Astrocyte (in vitro differentiated cells and primary cell): ENCODE results near the gene SART3. TPM values are rescaled to one million over a fixed set of nuclear protein-coding genes. Genes with fewer than 3 reads are reported as not detected.

Experiments used
- DNase-seq: peaks from one replicate; pipeline ENCODE4 v3.0.0-alpha.2; 2010; ENCODE audit warnings: low read depth
- FAIRE-seq: peaks from 2 replicates; lab custom pipeline; 2011; peaks lifted over from hg19 to GRCh38; lab: Jason Lieb, UNC
- H2AFZ ChIP-seq: 2 replicates; pipeline ENCODE4 v1.6.0; 2012; ENCODE audit warnings: low read depth, low read length, inconsistent platforms
- H3K27ac ChIP-seq: 2 replicates; pipeline ENCODE4 v1.5.1; 2011; ENCODE audit warnings: low read depth, low read length, inconsistent platforms
- H3K27me3 ChIP-seq: 2 replicates; pipeline ENCODE4 v1.6.0; 2011; ENCODE audit warnings: low read length, inconsistent platforms; ENCODE audit not compliant: insufficient read depth
- H3K36me3 ChIP-seq: 2 replicates; pipeline ENCODE4 v1.5.1; 2011; ENCODE audit warnings: low read length, inconsistent platforms; ENCODE audit not compliant: insufficient read depth
- H3K4me1 ChIP-seq: 2 replicates; pipeline ENCODE4 v1.5.1; 2011; ENCODE audit warnings: low read length, inconsistent platforms; ENCODE audit not compliant: insufficient read depth
- H3K4me2 ChIP-seq: 2 replicates; pipeline ENCODE4 v1.6.0; 2012; ENCODE audit warnings: low read length, inconsistent platforms
- H3K4me3 ChIP-seq: 2 replicates; pipeline ENCODE4 v1.5.1; 2011; ENCODE audit warnings: low read depth, mild to moderate bottlenecking, low read length, inconsistent platforms; ENCODE audit not compliant: insufficient read depth
- H3K79me2 ChIP-seq: 2 replicates; pipeline ENCODE4 v1.6.0; 2012; ENCODE audit warnings: mild to moderate bottlenecking, low read length, inconsistent platforms; ENCODE audit not compliant: insufficient read depth
- H3K9ac ChIP-seq: 2 replicates; pipeline ENCODE4 v1.6.0; 2012; ENCODE audit warnings: mild to moderate bottlenecking, low read length, inconsistent platforms
- H3K9me3 ChIP-seq: 2 replicates; pipeline ENCODE4 v1.5.1; 2012; ENCODE audit warnings: low read depth, mild to moderate bottlenecking, low read length, inconsistent platforms; ENCODE audit not compliant: insufficient read depth
- H4K20me1 ChIP-seq: 2 replicates; pipeline ENCODE4 v1.6.0; 2012; ENCODE audit warnings: low read length, inconsistent platforms; ENCODE audit not compliant: insufficient read depth
- H3K27ac Mint-ChIP-seq: one replicate; pipeline ENCODE4 v1.8.0; 2021; ENCODE audit warnings: mild to moderate bottlenecking, mixed read lengths; ENCODE audit not compliant: unreplicated experiment
- H3K27me3 Mint-ChIP-seq: one replicate; pipeline ENCODE4 v1.8.0; 2021; ENCODE audit warnings: low read depth, mixed read lengths; ENCODE audit not compliant: unreplicated experiment
- H3K36me3 Mint-ChIP-seq: one replicate; pipeline ENCODE4 v1.8.0; 2021; ENCODE audit warnings: low read depth, mixed read lengths; ENCODE audit not compliant: unreplicated experiment
- H3K4me1 Mint-ChIP-seq: one replicate; pipeline ENCODE4 v1.8.0; 2021; ENCODE audit warnings: low read depth, mixed read lengths; ENCODE audit not compliant: unreplicated experiment
- H3K4me3 Mint-ChIP-seq: one replicate; pipeline ENCODE4 v1.8.0; 2021; ENCODE audit warnings: mild to moderate bottlenecking, moderate library complexity, mixed read lengths; ENCODE audit not compliant: unreplicated experiment
- H3K9me3 Mint-ChIP-seq: one replicate; pipeline ENCODE4 v1.8.0; 2021; ENCODE audit warnings: mild to moderate bottlenecking, mixed read lengths; ENCODE audit not compliant: unreplicated experiment
- CTCF ChIP-seq: IDR thresholded peaks from 2 replicates; pipeline ENCODE4 v1.5.1; 2011; ENCODE audit warnings: low read depth, mild to moderate bottlenecking, inconsistent platforms, low read length, moderate library complexity; ENCODE audit not compliant: insufficient read depth
- EZH2 ChIP-seq: IDR thresholded peaks from 2 replicates; pipeline ENCODE4 v1.6.1; 2012; ENCODE audit warnings: mild to moderate bottlenecking, low read length, inconsistent platforms; ENCODE audit not compliant: insufficient read depth
- total RNA-seq: library from RNA; stranded (reverse); gene quantifications from 2 replicates; pipeline ENCODE4 v1.2.1, GENCODE V29; 2021

The SART3 gene
- total RNA-seq, 1 donor from 2014 or later, result 48.4 TPM

- H2AFZ ChIP-seq, result no peak overlapping the region
- H4K20me1 ChIP-seq, result peaks cover 14% of the 10 kb centered on the region
- Mint-ChIP-seq H3K4me1 (peaks cover 25% of the 10 kb centered on the region), H3K4me3 (no peak overlapping the region), H3K27me3 (no peaks in the 10 kb centered on the region), H3K9me3 (no peaks in the 10 kb centered on the region), H3K36me3 (peaks cover 3% of the 10 kb centered on the region), H3K27ac (no peak overlapping the region)
- peaks cover 22% of the 10 kb centered on the region for H3K4me1 ChIP-seq
- peaks cover 45% of the 10 kb centered on the region for H3K36me3 ChIP-seq
- DNase-seq (no peak), FAIRE-seq (no peak)
- no peak overlapping the region for H3K27ac ChIP-seq
- no peak overlapping the region for H3K4me3 ChIP-seq
- H3K9ac ChIP-seq, result peak overlapping the region; percentile 7
- no peaks in the 10 kb centered on the region for H3K27me3 ChIP-seq
- TF ChIP-seq CTCF (no peak), EZH2 (no peak)
- no peak overlapping the region for H3K4me2 ChIP-seq
- no peaks in the 10 kb centered on the region for H3K9me3 ChIP-seq
- peaks cover 29% of the 10 kb centered on the region for H3K79me2 ChIP-seq
Measured at GRCh38 chr12:108565146-108565545, 4.2 kb upstream of the SART3 start.

DNA sequence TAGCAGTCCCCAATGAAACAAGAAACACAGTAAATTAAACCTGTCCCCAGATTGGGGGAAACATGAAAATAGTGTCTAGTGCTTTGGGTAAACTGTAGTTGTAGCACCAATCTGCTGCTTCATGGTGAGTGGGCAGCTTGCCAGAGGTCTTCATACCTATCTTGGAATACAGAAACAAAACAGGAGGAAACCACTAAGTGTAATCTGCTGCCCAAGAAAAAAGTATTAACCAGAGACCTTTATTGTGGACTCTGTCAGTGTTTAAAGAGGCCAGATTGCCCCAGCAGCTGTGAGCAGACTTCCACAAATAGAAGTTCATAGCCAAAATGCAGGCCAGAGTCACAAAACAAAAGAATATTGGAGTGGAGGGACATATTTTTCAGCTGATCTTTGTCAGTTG lies 3.8 kb upstream of the SART3 start:
- no peak overlapping the region for H3K27ac ChIP-seq
- no peaks in the 10 kb centered on the region for H3K9me3 Mint-ChIP-seq
- TF ChIP-seq CTCF (no peak), EZH2 (no peak)

DNA sequence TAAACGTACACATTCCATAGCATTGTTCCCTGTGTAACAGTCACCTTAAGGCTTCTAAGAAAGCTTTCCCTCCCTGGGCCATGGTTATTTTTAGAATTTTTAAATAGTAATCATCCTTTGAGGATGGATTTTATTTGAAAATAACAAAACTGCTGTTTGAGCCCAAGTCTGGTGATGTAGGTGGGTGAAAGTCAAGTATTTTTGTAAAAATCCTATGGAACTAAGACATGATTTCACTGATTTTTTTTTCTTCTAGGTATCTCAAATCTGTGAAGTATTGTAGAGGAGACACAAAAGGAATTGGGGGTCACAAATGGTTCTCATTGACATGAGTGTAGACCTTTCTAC lies 2.8 kb upstream of the SART3 start:
- H3K36me3 Mint-ChIP-seq, result peaks cover 3% of the 10 kb centered on the region
- H3K4me1 Mint-ChIP-seq, result peaks cover 30% of the 10 kb centered on the region
- H3K4me3 ChIP-seq, result peak overlapping the region; percentile 80

More for the DNA sequence above, 3.8 kb upstream of the SART3 start:
- no peak for DNase-seq
- Mint-ChIP-seq H3K27ac (peak overlapping the region; percentile 6), H3K4me3 (peak overlapping the region; percentile 20), H3K27me3 (no peaks in the 10 kb centered on the region), H3K36me3 (peaks cover 3% of the 10 kb centered on the region), H3K4me1 (peaks cover 28% of the 10 kb centered on the region)
- Histone ChIP-seq H3K9ac (peak overlapping the region; percentile 7), H3K4me2 (no peak overlapping the region), H3K4me3 (no peak overlapping the region), H3K4me1 (peaks cover 26% of the 10 kb centered on the region), H4K20me1 (peaks cover 18% of the 10 kb centered on the region), H2AFZ (no peak overlapping the region), H3K36me3 (peaks cover 43% of the 10 kb centered on the region), H3K79me2 (peaks cover 34% of the 10 kb centered on the region), H3K27me3 (no peaks in the 10 kb centered on the region), H3K9me3 (no peaks in the 10 kb centered on the region)
- FAIRE-seq, result no peak

More for the DNA sequence above, 2.8 kb upstream of the SART3 start:
- peak overlapping the region; percentile 99 for H3K9ac ChIP-seq
- H3K4me3 Mint-ChIP-seq, result peak overlapping the region; percentile 95
- H3K36me3 ChIP-seq, result peaks cover 42% of the 10 kb centered on the region
- no peak for TF ChIP-seq EZH2
- TF ChIP-seq CTCF, result no peak
- DNase-seq (no peak), FAIRE-seq (no peak)
- no peaks in the 10 kb centered on the region for H3K9me3 ChIP-seq
- H2AFZ ChIP-seq, result no peak overlapping the region
- peaks cover 43% of the 10 kb centered on the region for H3K79me2 ChIP-seq
- peak overlapping the region; percentile 93 for H3K27ac Mint-ChIP-seq
- H3K27ac ChIP-seq, result peak overlapping the region; percentile 84
- H3K9me3 Mint-ChIP-seq, result no peaks in the 10 kb centered on the region
- H4K20me1 ChIP-seq, result peaks cover 26% of the 10 kb centered on the region
- no peaks in the 10 kb centered on the region for H3K27me3 Mint-ChIP-seq
- H3K4me2 ChIP-seq, result peak overlapping the region; percentile 97
- H3K27me3 ChIP-seq, result no peaks in the 10 kb centered on the region
- peaks cover 28% of the 10 kb centered on the region for H3K4me1 ChIP-seq
